ENCODE data around the gene DNAJB4.
"Not testable (repeated sequence)": the region's sequence is repeated elsewhere in the genome, so short reads cannot be mapped to it uniquely, and the experiment has no call there.

Gene DNAJB4

DNA sequence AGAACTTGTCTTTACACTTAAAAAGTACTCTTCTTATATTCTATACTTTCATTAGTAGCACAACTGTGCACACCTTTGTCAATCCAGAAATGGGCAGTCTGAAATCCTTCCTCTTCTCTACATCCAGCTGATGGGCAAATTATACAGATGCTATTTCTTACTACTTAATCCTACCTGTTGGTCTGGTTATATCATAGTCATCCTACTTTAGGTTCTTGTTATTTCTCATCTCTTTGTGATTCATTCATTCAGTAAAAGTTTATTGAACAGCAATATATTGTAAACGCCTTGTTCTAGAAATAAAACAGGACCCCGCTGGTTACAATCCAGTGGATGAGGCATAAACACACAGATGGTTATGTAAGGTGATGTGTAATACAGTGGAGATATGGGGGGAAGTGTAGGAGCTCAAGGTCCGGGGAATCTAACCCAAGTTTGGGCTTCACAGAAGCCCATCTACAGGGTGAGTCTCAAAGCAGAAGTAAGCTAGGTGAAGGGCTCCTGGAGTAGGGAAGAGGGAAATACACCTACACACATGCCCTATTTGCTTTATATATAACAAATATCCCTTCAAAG lies 14.0 kb upstream of the DNAJB4 start:
- TF ChIP-seq CTCF (IDR thresholded peaks at IDR 0.05) = no peak

GRCh38 chr1:77991638-77992037 lies 13.1 kb upstream of the DNAJB4 start:
- Histone ChIP-seq H3K36me3 (no peaks in the 10 kb centered on the region), H3K4me3 (ENCODE audit: low read depth in 1 of 2, low read length in 1 of 2) (no peak overlapping the region), H3K27me3 (no peaks in the 10 kb centered on the region), H3K4me1 (ENCODE audit: control insufficient read depth in 1 of 2, insufficient read depth in 1 of 2, low read depth in 1 of 2, low read length in 1 of 2) (peaks cover 6% of the 10 kb centered on the region in 2 experiments), H3K9me3 (no peaks in the 10 kb centered on the region), H3K27ac (no peak overlapping the region)
- TF ChIP-seq CTCF (IDR thresholded peaks at IDR 0.05) = no peak

More for the DNA sequence above, 14.0 kb upstream of the DNAJB4 start:
- no peak overlapping the region for H3K27ac ChIP-seq
- no peaks in the 10 kb centered on the region for H3K27me3 ChIP-seq
- H3K9me3 ChIP-seq = no peaks in the 10 kb centered on the region
- no peak overlapping the region for H3K4me3 ChIP-seq (ENCODE audit: low read depth in 1 of 2, low read length in 1 of 2)
- no peaks in the 10 kb centered on the region for H3K36me3 ChIP-seq
- H3K4me1 ChIP-seq (ENCODE audit: control insufficient read depth in 1 of 2, insufficient read depth in 1 of 2, low read depth in 1 of 2, low read length in 1 of 2) = peaks cover 12 to 13% of the 10 kb centered on the region in 2 experiments

- Histone ChIP-seq H3K4me3 (ENCODE audit: low read depth in 1 of 2, low read length in 1 of 2) (no peak overlapping the region), H3K4me1 (ENCODE audit: control insufficient read depth in 1 of 2, insufficient read depth in 1 of 2, low read depth in 1 of 2, low read length in 1 of 2) (no peaks in the 10 kb centered on the region), H3K36me3 (no peaks in the 10 kb centered on the region), H3K27me3 (no peaks in the 10 kb centered on the region), H3K27ac (no peak overlapping the region), H3K9me3 (no peaks in the 10 kb centered on the region)
- no peak for TF ChIP-seq CTCF (IDR thresholded peaks at IDR 0.05)
These were observed 10.5 kb upstream of the DNAJB4 start for GRCh38 chr1:77994117-77994705.

DNA sequence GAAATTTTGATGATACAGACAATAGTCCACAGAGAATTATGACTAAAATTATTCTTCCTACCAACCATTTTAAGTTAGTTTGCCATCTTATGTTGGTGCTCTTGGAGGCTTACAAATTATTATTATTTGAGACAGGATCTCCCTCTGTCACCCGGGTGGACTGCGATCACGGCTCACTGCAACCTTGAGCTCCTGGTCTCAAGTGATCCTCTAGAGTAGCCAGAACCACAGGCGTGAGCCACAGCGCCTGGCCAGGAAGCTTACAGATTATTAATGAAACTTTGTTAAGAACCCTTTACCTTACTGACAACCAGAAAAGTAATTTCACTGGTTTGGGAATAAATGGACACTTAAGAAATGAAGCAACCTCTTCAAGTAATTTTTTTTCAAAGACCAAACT lies 8.0 kb upstream of the DNAJB4 start:
- H3K4me3 ChIP-seq (ENCODE audit: low read depth in 1 of 2, low read length in 1 of 2) = no peak overlapping the region
- H3K4me1 ChIP-seq (ENCODE audit: control insufficient read depth in 1 of 2, insufficient read depth in 1 of 2, low read depth in 1 of 2, low read length in 1 of 2) = no peaks in the 10 kb centered on the region
- no peaks in the 10 kb centered on the region for H3K9me3 ChIP-seq
- no peak for TF ChIP-seq CTCF (IDR thresholded peaks at IDR 0.05)
- no peaks in the 10 kb centered on the region for H3K36me3 ChIP-seq
- no peak overlapping the region for H3K27ac ChIP-seq
- H3K27me3 ChIP-seq = no peaks in the 10 kb centered on the region

DNA sequence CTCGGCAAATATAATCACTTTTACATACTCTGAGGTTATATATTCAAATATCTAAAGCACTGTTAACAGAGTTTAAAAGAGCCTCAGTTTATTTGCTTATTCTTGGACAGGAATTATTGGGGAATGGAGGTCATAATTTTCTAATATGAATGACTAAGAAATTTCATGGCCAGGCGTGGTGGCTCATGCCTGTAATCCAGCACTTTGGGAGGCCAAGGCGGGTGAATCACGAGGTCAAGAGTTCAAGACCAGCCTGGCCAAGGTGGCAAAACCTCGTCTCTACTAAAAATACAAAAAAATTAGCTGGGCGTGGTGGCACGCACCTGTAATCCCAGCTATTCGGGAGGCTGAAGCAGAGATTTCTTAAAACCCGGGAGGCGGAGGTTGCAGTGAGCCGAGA lies 4.2 kb upstream of the DNAJB4 start:
- not testable (repeated sequence) for H3K27ac ChIP-seq; H3K9me3 ChIP-seq; H3K4me3 ChIP-seq (ENCODE audit: low read depth in 1 of 2, low read length in 1 of 2); H3K36me3 ChIP-seq; H3K27me3 ChIP-seq
- peaks cover 15 to 27% of the 10 kb centered on the region in 2 experiments for H3K4me1 ChIP-seq (ENCODE audit: control insufficient read depth in 1 of 2, insufficient read depth in 1 of 2, low read depth in 1 of 2, low read length in 1 of 2)

- Histone ChIP-seq H3K4me1 (ENCODE audit: control insufficient read depth in 1 of 2, insufficient read depth in 1 of 2, low read depth in 1 of 2, low read length in 1 of 2) (peaks cover 20 to 33% of the 10 kb centered on the region in 2 experiments), H3K27ac (no peak overlapping the region), H3K9me3 (no peaks in the 10 kb centered on the region), H3K27me3 (no peaks in the 10 kb centered on the region), H3K36me3 (no peaks in the 10 kb centered on the region), H3K4me3 (ENCODE audit: low read depth in 1 of 2, low read length in 1 of 2) (no peak overlapping the region)
- TF ChIP-seq CTCF (IDR thresholded peaks at IDR 0.05) = no peak
These were observed 1.5 kb upstream of the DNAJB4 start for GRCh38 chr1:78003070-78003746.

All from neutrophil (primary cell).